Measurements from ENCODE around the gene COL6A5.

COL6A5 gene

DNA sequence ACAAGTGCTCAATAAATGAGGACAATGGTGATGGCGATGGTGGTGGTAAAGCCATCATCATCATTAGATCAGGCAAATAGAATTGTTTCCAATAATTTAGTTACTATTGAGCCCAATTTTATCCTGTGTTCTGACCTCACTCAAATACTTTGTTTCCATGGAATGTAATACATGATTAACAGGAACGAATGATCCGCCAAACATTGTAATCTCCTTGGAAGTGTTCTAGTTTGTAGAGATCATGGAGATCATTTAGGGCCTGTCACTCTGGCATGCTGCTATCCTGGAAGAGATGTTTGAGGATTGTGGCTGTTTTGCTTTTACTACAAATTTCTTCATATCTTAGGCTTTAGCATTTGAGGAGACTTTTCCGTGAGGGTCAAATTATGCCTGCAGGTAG is 174.3 kb downstream of the COL6A5 start:
- TF ChIP-seq CTCF (IDR thresholded peaks at IDR 0.05; ENCODE audit: low read length, missing control alignments) = no peak
- H3K4me3 ChIP-seq (replicated peaks; ENCODE audit: low read depth, low read length) = no peak overlapping the region
- DNase-seq (ENCODE audit: low read depth) = no peak

DNA sequence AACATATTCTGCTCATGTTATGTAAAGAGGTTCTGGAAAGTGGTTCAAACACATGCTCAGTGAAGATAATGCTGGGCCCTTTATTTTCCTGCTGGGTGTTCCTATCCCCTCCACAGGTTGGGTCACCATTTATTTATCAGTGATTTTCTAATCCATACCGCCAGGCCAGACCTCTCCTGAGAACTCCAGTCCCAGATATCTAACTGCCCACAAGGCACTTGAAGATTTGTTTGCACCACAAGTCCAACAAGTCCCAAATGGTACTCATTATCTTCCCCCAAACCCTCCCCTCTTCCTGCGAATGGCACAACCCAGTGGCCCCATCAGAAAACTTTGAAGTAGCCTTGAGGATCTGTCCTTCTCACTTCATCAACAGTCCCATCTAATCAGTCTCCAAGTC is 176.9 kb downstream of the COL6A5 start:
- no peak for DNase-seq (ENCODE audit: low read depth)
- no peak for TF ChIP-seq CTCF (IDR thresholded peaks at IDR 0.05; ENCODE audit: low read length, missing control alignments)
- H3K4me3 ChIP-seq (replicated peaks; ENCODE audit: low read depth, low read length) = no peak overlapping the region

GRCh38 chr3:130527426-130527825 is 182.0 kb downstream of the COL6A5 start:
- no peak overlapping the region for H3K4me3 ChIP-seq (replicated peaks; ENCODE audit: low read depth, low read length)
- DNase-seq (ENCODE audit: low read depth) = no peak
- TF ChIP-seq CTCF (IDR thresholded peaks at IDR 0.05; ENCODE audit: low read length, missing control alignments) = no peak

DNA sequence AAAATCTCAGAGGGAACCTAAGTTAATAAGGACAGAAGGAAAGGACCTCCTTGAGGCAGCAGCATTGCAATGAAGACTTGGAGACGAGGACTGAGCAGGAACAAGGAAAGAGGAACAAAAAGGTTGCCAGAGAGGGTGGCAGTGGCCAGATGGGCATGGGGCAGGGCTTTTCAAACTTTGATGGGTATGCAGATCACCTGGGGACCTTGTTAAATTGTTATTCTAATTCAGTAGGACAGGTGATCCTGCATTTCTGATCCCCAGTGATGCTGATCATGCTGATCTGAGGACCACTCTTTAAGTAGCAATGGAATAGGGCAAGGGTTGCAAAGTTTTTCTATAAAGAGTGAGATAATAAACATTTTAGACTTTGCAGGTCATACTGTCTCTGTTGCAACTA is 182.6 kb downstream of the COL6A5 start:
- H3K4me3 ChIP-seq (replicated peaks; ENCODE audit: low read depth, low read length) = no peak overlapping the region
- no peak for DNase-seq (ENCODE audit: low read depth)
- TF ChIP-seq CTCF (IDR thresholded peaks at IDR 0.05; ENCODE audit: low read length, missing control alignments) = no peak

DNA sequence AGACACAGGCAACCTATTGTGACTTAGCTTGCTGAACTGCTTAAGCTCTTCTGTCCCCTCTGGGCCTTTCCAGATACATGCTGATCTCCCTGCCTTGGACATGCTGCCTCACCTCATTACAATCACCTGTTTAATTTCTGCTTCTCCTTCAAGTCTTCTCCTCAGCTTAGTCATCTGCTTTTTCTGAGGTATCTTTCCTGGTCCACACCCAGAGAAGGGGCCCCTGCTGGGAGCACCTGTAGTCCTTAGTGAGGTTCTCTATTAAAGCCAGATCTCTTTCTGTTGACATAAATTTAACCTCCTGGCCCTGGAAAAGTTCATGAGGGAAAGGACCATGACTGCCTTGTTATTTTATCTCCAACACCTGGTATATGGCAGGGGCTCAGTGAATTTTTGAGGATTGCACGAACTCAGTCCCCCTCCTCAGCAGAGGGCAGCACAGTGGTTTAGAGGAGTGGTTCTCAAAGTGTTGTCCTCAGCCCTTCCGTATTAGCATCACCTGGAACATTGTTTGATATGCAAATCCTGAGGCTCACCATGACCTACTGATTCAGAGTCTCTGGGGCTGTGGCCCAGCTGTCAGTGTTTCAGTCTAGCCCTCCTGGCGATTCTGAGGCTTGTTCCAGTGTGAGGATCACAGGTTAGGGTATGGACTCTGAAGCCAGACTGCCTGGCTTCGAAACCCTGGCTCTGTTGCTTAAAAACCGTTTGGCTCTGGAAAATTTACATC is 184.2 kb downstream of the COL6A5 start:
- no peak for DNase-seq (ENCODE audit: low read depth)
- H3K4me3 ChIP-seq (replicated peaks; ENCODE audit: low read depth, low read length) = no peak overlapping the region
- no peak for TF ChIP-seq CTCF (IDR thresholded peaks at IDR 0.05; ENCODE audit: low read length, missing control alignments)

DNA sequence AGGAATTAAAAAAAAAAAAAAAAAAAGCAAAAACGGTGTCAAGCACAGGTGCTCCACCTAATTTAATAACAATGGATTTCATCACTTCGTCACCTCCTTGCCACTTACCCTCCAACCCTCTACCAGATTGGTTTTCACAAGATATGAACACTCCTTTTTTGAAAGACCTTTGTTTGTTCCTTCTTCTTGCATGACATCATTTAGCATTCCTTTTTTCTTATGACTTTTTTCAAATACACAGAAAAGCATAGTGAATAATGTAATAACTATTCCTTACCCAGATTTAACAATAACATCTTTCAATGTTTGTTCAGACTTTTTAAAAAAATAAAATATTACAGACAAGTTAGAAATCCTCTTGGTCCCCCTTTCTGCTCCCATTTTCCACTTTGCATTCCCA is 187.8 kb downstream of the COL6A5 start:
- TF ChIP-seq CTCF (IDR thresholded peaks at IDR 0.05; ENCODE audit: low read length, missing control alignments) = no peak
- no peak overlapping the region for H3K4me3 ChIP-seq (replicated peaks; ENCODE audit: low read depth, low read length)
- DNase-seq (ENCODE audit: low read depth) = no peak

Measured in fibroblast of pulmonary artery (primary cell).